ENCODE results near the gene BICDL1. TPM values are rescaled to one million over a fixed set of nuclear protein-coding genes. Genes with fewer than 3 reads are reported as not detected.

The BICDL1 gene
- total and polyA plus RNA-seq, 2 donors (not counting 3 experiments of a cell fraction or from before 2014, with no cell fraction given), result 0.19 TPM; not detected in 1

- Histone ChIP-seq H3K4me1 (ENCODE audit: control insufficient read depth, extremely low read depth, insufficient read depth, low read length) (peaks cover 6% of the 10 kb centered on the region), H3K4me2 (ENCODE audit: insufficient read depth, low read length) (peak overlapping the region; percentile 74), H2AFZ (ENCODE audit: low read depth, low read length) (peak overlapping the region; percentile 75), H3K27me3 (ENCODE audit: control insufficient read depth in 2 of 2, insufficient read depth in 2 of 2, low read length in 2 of 2) (no peaks in the 10 kb centered on the region), H3K79me2 (ENCODE audit: control insufficient read depth, insufficient read depth, low read length) (no peaks in the 10 kb centered on the region), H3K9me1 (replicated peaks; ENCODE audit: control insufficient read depth, extremely low read depth, insufficient read depth, low read length) (no peaks in the 10 kb centered on the region), H3K27ac (ENCODE audit: insufficient read depth, low read depth, low read length) (no peak overlapping the region), H3K9me3 (replicated peaks; ENCODE audit: control insufficient read depth, insufficient read depth, low read length) (no peaks in the 10 kb centered on the region), H3K9ac (replicated peaks; ENCODE audit: extremely low read depth, insufficient read depth, low read length) (peak overlapping the region; percentile 46), H3K4me3 (replicated peaks in 1 of 3; ENCODE audit: insufficient read depth in 1 of 3, low read depth in 1 of 3, low read length in 3 of 3) (no peak overlapping the region), H4K20me1 (replicated peaks; ENCODE audit: control insufficient read depth, extremely low read depth, insufficient read depth, low read length) (no peaks in the 10 kb centered on the region), H3K36me3 (ENCODE audit: control insufficient read depth in 2 of 2, extremely low read depth in 1 of 2, insufficient read depth in 2 of 2, low read length in 2 of 2) (no peaks in the 10 kb centered on the region)
- BruUV-seq (replicated peaks), result no TSS peak
- DNase-seq (ENCODE audit: low read depth, low spot score) (no peak), FAIRE-seq (no peak)
- dilution Hi-C loops (cut with MboI; ENCODE audit: extremely low pct_ligation_motif_present, low sequenced_read_pairs) (no loop called here), intact Hi-C loops (cut with micrococcal nuclease) (loop anchor here (2.0 kb wide), 2 partner anchors 147 to 209 kb away; partner anchors contain the start of gene CIT)
- CTCF ChIA-PET, result interaction anchor here (1.0 to 1.4 kb wide), 8 partner anchors 11 to 424 kb away, joined by 3 to 10 read pairs (median 4); partner anchors contain the start of genes RAB35 and RPLP0
- TF ChIP-seq GATA2 (IDR thresholded peaks at IDR 0.05; ENCODE audit: insufficient read depth, insufficient read length, low read depth, low read length) (no peak), POLR2A (IDR thresholded peaks at IDR 0.05; ENCODE audit: low read depth, low read length) (no peak), FOS (IDR thresholded peaks at IDR 0.05; ENCODE audit: borderline replicate concordance, insufficient read depth, low read length) (no peak), EZH2 (IDR thresholded peaks at IDR 0.05; ENCODE audit: borderline replicate concordance, low read depth, low read length, severe bottlenecking) (no peak), CTCF (IDR thresholded peaks at IDR 0.05; ENCODE audit: extremely low read depth in 1 of 2, insufficient read depth in 1 of 2, low read depth in 1 of 2, low read length in 2 of 2) (no peak), MAX (IDR thresholded peaks at IDR 0.05; ENCODE audit: insufficient read depth, insufficient read length) (no peak), POLR2AphosphoS5 (IDR thresholded peaks at IDR 0.05; ENCODE audit: insufficient read depth, low read depth, low read length) (no peak), JUN (IDR thresholded peaks at IDR 0.05; ENCODE audit: borderline replicate concordance, insufficient read depth, insufficient read length, low read depth) (no peak), MYC (IDR thresholded peaks at IDR 0.05; ENCODE audit: low read depth, low read length) (no peak)
- POLR2A ChIA-PET, result interaction anchor here (0.7 kb wide), 1 partner anchor 115 kb away, joined by 3 read pairs; the partner anchor contains the start of gene RPLP0
These were observed 97.0 kb downstream of the BICDL1 start for GRCh38 chr12:120085920-120086645.

Data from endothelial cell of umbilical vein (primary cell).